ENCODE results near the gene BUD23. TPM values are rescaled to one million over a fixed set of nuclear protein-coding genes. Genes with fewer than 3 reads are reported as not detected.
"Not testable (repeated sequence)": the region's sequence is repeated elsewhere in the genome, so short reads cannot be mapped to it uniquely, and the experiment has no call there.

BUD23 gene
- total RNA-seq, 1 donor from 2014 or later: 58.8 TPM

- peaks cover 14% of the 10 kb centered on the region for H3K36me3 Mint-ChIP-seq (ENCODE audit: insufficient read depth)
- no peaks in the 10 kb centered on the region for H3K4me1 Mint-ChIP-seq (ENCODE audit: low read depth)
- no peaks in the 10 kb centered on the region for H3K27me3 Mint-ChIP-seq
- no peak for DNase-seq (ENCODE audit: low spot score, unreplicated experiment)
- no peak overlapping the region for H3K4me3 Mint-ChIP-seq (ENCODE audit: low read depth)
- no peak overlapping the region for H3K27ac Mint-ChIP-seq
- H3K9me3 Mint-ChIP-seq (ENCODE audit: low read depth): no peaks in the 10 kb centered on the region
- TF ChIP-seq CTCF (IDR thresholded peaks at IDR 0.05; ENCODE audit: unreplicated experiment): no peak
Observed at GRCh38 chr7:73705551-73705920, 22.1 kb downstream of the BUD23 start.

- H3K4me1 Mint-ChIP-seq (ENCODE audit: low read depth): no peaks in the 10 kb centered on the region
- no peaks in the 10 kb centered on the region for H3K9me3 Mint-ChIP-seq (ENCODE audit: low read depth)
- no peak for TF ChIP-seq CTCF (IDR thresholded peaks at IDR 0.05; ENCODE audit: unreplicated experiment)
- H3K27ac Mint-ChIP-seq: no peak overlapping the region
- H3K4me3 Mint-ChIP-seq (ENCODE audit: low read depth): no peak overlapping the region
- H3K27me3 Mint-ChIP-seq: no peaks in the 10 kb centered on the region
- peaks cover 14% of the 10 kb centered on the region for H3K36me3 Mint-ChIP-seq (ENCODE audit: insufficient read depth)
- DNase-seq (ENCODE audit: low spot score, unreplicated experiment): no peak
Observed at GRCh38 chr7:73706126-73707044, 23.0 kb downstream of the BUD23 start.

- peaks cover 6% of the 10 kb centered on the region for H3K36me3 Mint-ChIP-seq (ENCODE audit: insufficient read depth)
- H3K27me3 Mint-ChIP-seq: no peaks in the 10 kb centered on the region
- H3K9me3 Mint-ChIP-seq (ENCODE audit: low read depth): no peaks in the 10 kb centered on the region
- no peaks in the 10 kb centered on the region for H3K4me1 Mint-ChIP-seq (ENCODE audit: low read depth)
- H3K27ac Mint-ChIP-seq: no peak overlapping the region
- no peak overlapping the region for H3K4me3 Mint-ChIP-seq (ENCODE audit: low read depth)
- TF ChIP-seq CTCF (IDR thresholded peaks at IDR 0.05; ENCODE audit: unreplicated experiment): no peak
- DNase-seq (ENCODE audit: low spot score, unreplicated experiment): no peak
Observed at GRCh38 chr7:73707045-73707631, 23.7 kb downstream of the BUD23 start.

- TF ChIP-seq CTCF (IDR thresholded peaks at IDR 0.05; ENCODE audit: unreplicated experiment): no peak
- no peaks in the 10 kb centered on the region for H3K9me3 Mint-ChIP-seq (ENCODE audit: low read depth)
- no peak overlapping the region for H3K27ac Mint-ChIP-seq
- DNase-seq (ENCODE audit: low spot score, unreplicated experiment): no peak
- H3K4me3 Mint-ChIP-seq (ENCODE audit: low read depth): no peak overlapping the region
- no peaks in the 10 kb centered on the region for H3K36me3 Mint-ChIP-seq (ENCODE audit: insufficient read depth)
- H3K27me3 Mint-ChIP-seq: no peaks in the 10 kb centered on the region
- no peaks in the 10 kb centered on the region for H3K4me1 Mint-ChIP-seq (ENCODE audit: low read depth)
Observed at GRCh38 chr7:73708961-73709549, 25.7 kb downstream of the BUD23 start.

- no peak for TF ChIP-seq CTCF (IDR thresholded peaks at IDR 0.05; ENCODE audit: unreplicated experiment)
- peak overlapping the region; percentile 38 for H3K27ac Mint-ChIP-seq
- no peak for DNase-seq (ENCODE audit: low spot score, unreplicated experiment)
Observed at GRCh38 chr7:73712773-73713172, 29.4 kb downstream of the BUD23 start.

GRCh38 chr7:73713319-73713718 lies 29.9 kb downstream of the BUD23 start:
- not testable (repeated sequence) for H3K27me3 Mint-ChIP-seq; H3K4me3 Mint-ChIP-seq (ENCODE audit: low read depth); DNase-seq (ENCODE audit: low spot score, unreplicated experiment); H3K27ac Mint-ChIP-seq; H3K36me3 Mint-ChIP-seq (ENCODE audit: insufficient read depth); H3K9me3 Mint-ChIP-seq (ENCODE audit: low read depth)
- peaks cover 17% of the 10 kb centered on the region for H3K4me1 Mint-ChIP-seq (ENCODE audit: low read depth)

More at GRCh38 chr7:73712773-73713172, 29.4 kb downstream of the BUD23 start:
- H3K9me3 Mint-ChIP-seq (ENCODE audit: low read depth): no peaks in the 10 kb centered on the region
- H3K4me3 Mint-ChIP-seq (ENCODE audit: low read depth): no peak overlapping the region
- H3K27me3 Mint-ChIP-seq: no peaks in the 10 kb centered on the region
- H3K36me3 Mint-ChIP-seq (ENCODE audit: insufficient read depth): no peaks in the 10 kb centered on the region
- H3K4me1 Mint-ChIP-seq (ENCODE audit: low read depth): peaks cover 15% of the 10 kb centered on the region

Data from progenitor cell of endocrine pancreas (in vitro differentiated cells).